HFFc6 (cell line): ENCODE data around the gene CACNA1G. TPM values are rescaled to one million over a fixed set of nuclear protein-coding genes. Genes with fewer than 3 reads are reported as not detected.

Experiments used
- DNase-seq: peaks from one replicate; pipeline ENCODE4 v3.0.0-alpha.2; 2018
- H3K27ac Mint-ChIP-seq: 2 replicates; pipeline ENCODE4 v1.8.0; 2020; ENCODE audit warnings: mild to moderate bottlenecking, mixed read lengths
- H3K27me3 Mint-ChIP-seq: 2 replicates; pipeline ENCODE4 v1.8.0; 2021; ENCODE audit warnings: mild to moderate bottlenecking, moderate library complexity, mixed read lengths; ENCODE audit not compliant: insufficient read depth
- H3K36me3 Mint-ChIP-seq: 2 replicates; pipeline ENCODE4 v1.8.0; 2021; ENCODE audit warnings: low read depth, mixed read lengths
- H3K4me1 Mint-ChIP-seq: 2 replicates; pipeline ENCODE4 v1.8.0; 2020; ENCODE audit warnings: low read depth, mixed read lengths
- H3K4me3 Mint-ChIP-seq: 2 replicates; pipeline ENCODE4 v1.8.0; 2020; ENCODE audit warnings: mild to moderate bottlenecking, moderate library complexity, mixed read lengths
- H3K9me3 Mint-ChIP-seq: 2 replicates; pipeline ENCODE4 v1.8.0; 2020; ENCODE audit warnings: mild to moderate bottlenecking, mixed read lengths
- CTCF ChIP-seq: fragments of 200-600 bp; sonication (generic); IDR thresholded peaks from 2 replicates; pipeline ENCODE4 v1.5.0; 2021; ENCODE audit warnings: antibody characterized with exemption, mild to moderate bottlenecking
- total RNA-seq, 6 experiments: library from RNA; stranded (reverse); fragmentation: NEBNext Ultra II Directional; extraction: Animal tissue kit (Norgen Biotek cat#: 25700); gene quantifications; 2 replicates in 1 of 6; 3 replicates in 5 of 6; pipeline ENCODE4 v1.2.3, GENCODE V29; 2021

CACNA1G gene
- total RNA-seq, 6 experiments from 2014 or later, result 0.03 to 0.19 (median 0.05) TPM; not detected in 1

- H3K9me3 Mint-ChIP-seq, result no peaks in the 10 kb centered on the region
- H3K4me3 Mint-ChIP-seq, result no peak overlapping the region
- H3K27me3 Mint-ChIP-seq, result peaks cover 7% of the 10 kb centered on the region
- TF ChIP-seq CTCF, result no peak
- H3K27ac Mint-ChIP-seq, result no peak overlapping the region
- H3K4me1 Mint-ChIP-seq, result peaks cover 36% of the 10 kb centered on the region
- no peaks in the 10 kb centered on the region for H3K36me3 Mint-ChIP-seq
- no peak for DNase-seq
These were observed 70.8 kb downstream of the CACNA1G start for GRCh38 chr17:50631195-50631907.

GRCh38 chr17:50631908-50632571 lies 71.5 kb downstream of the CACNA1G start:
- Mint-ChIP-seq H3K27ac (no peak overlapping the region), H3K27me3 (peaks cover 7% of the 10 kb centered on the region), H3K36me3 (no peaks in the 10 kb centered on the region), H3K4me1 (peaks cover 43% of the 10 kb centered on the region), H3K4me3 (no peak overlapping the region), H3K9me3 (no peaks in the 10 kb centered on the region)
- no peak for DNase-seq
- TF ChIP-seq CTCF, result no peak

GRCh38 chr17:50632637-50633036 lies 72.1 kb downstream of the CACNA1G start:
- Mint-ChIP-seq H3K27me3 (peaks cover 7% of the 10 kb centered on the region), H3K9me3 (no peaks in the 10 kb centered on the region), H3K4me1 (peaks cover 49% of the 10 kb centered on the region), H3K4me3 (no peak overlapping the region), H3K36me3 (no peaks in the 10 kb centered on the region), H3K27ac (no peak overlapping the region)
- TF ChIP-seq CTCF, result no peak
- DNase-seq, result no peak

- Mint-ChIP-seq H3K36me3 (no peaks in the 10 kb centered on the region), H3K27me3 (peaks cover 7% of the 10 kb centered on the region), H3K9me3 (no peaks in the 10 kb centered on the region), H3K4me3 (peak overlapping the region; percentile 80), H3K27ac (no peak overlapping the region), H3K4me1 (peaks cover 60% of the 10 kb centered on the region)
- DNase-seq, result no peak
- no peak for TF ChIP-seq CTCF
These were observed 73.2 kb downstream of the CACNA1G start for GRCh38 chr17:50633683-50634082.

GRCh38 chr17:50634224-50634914 lies 73.9 kb downstream of the CACNA1G start, which contains the start of gene ABCC3:
Gene ABCC3 (plus strand): TSS chr17:50634881. CDS start chr17:50634937, 56 bp downstream.
- Mint-ChIP-seq H3K4me1 (peaks cover 66% of the 10 kb centered on the region), H3K36me3 (no peaks in the 10 kb centered on the region), H3K4me3 (peak within 1 kb of the TSS; percentile 80), H3K27me3 (peaks cover 7% of the 10 kb centered on the region), H3K9me3 (no peaks in the 10 kb centered on the region), H3K27ac (peak within 1 kb of the TSS; percentile 48; the same call in 1 of the 2 replicates)
- TF ChIP-seq CTCF, result no peak
- no peak for DNase-seq
